Activated CD4-positive, alpha-beta T cell treated with anti-CD3 and anti-CD28 coated beads, Interleukin-2, Interleukin-4, amounts not matched to agents 100 ng/mL and 50 ng/mL, durations not matched to agents 16 hours and 8 hours (primary cell): ENCODE measurements around the gene NAGS.
"Not testable (repeated sequence)": the region's sequence is repeated elsewhere in the genome, so short reads cannot be mapped to it uniquely, and the experiment has no call there.

Experiments used
- DNase-seq: peaks from one replicate; pipeline ENCODE4 v3.0.0-alpha.2; 2020; ENCODE audit warnings: low spot score

NAGS gene, protein sequence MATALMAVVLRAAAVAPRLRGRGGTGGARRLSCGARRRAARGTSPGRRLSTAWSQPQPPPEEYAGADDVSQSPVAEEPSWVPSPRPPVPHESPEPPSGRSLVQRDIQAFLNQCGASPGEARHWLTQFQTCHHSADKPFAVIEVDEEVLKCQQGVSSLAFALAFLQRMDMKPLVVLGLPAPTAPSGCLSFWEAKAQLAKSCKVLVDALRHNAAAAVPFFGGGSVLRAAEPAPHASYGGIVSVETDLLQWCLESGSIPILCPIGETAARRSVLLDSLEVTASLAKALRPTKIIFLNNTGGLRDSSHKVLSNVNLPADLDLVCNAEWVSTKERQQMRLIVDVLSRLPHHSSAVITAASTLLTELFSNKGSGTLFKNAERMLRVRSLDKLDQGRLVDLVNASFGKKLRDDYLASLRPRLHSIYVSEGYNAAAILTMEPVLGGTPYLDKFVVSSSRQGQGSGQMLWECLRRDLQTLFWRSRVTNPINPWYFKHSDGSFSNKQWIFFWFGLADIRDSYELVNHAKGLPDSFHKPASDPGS

DNA sequence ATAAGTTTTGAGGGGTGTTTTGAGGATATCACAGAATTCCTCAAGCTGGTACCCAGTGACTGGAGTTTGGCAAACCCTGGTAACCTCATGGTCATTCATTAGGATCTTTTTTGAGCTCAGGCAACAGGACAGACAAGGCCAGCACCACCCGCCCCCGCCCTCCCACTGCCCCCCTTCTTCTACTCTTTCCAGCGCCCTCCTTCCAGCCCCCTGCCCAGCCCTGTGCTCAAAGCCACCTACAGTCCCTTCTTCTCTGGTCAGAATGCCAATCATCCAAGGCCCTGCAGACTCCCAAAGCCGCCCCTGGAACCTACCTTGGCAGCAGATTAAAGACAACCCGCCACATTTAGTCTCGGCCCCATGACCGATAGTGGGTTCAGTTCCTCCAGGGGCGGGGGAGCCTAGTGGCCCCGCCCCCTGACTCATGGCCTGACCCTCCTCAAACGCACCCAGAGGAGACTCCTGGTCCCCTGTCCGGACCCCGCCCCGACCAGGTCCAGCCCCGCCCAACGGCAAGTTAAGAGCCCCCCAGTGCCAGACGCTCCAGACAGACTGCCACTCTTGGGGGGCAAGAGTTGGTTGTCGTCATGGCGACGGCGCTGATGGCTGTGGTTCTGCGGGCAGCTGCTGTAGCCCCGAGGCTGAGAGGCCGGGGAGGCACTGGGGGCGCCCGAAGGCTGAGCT lies at the start of gene NAGS:
Gene NAGS, plus strand, starts transcription at position 546 of the 684 bp plus-strand sequence. Its CDS starts 42 bp downstream, at position 588.
- DNase-seq, result no peak

DNA sequence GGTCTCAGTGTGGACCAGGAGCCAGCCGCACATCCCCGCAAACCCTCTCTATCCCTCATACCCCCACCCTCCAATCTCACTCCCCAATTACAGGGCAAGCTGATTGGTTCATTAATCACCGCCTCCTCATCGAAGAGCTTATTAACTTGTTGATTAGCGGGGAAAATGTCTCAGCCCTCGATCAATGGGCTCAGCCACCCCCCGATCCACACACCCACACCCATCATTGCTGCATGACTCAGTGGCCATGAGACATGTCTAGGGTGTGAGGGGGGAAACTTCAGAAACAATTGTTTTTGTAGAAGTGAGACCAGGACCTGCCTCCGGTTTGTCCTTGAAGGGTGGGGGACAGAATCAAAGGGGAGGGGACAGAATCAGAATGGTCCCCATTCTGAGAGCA lies 48.2 kb upstream of the NAGS start:
- no peak for DNase-seq

DNA sequence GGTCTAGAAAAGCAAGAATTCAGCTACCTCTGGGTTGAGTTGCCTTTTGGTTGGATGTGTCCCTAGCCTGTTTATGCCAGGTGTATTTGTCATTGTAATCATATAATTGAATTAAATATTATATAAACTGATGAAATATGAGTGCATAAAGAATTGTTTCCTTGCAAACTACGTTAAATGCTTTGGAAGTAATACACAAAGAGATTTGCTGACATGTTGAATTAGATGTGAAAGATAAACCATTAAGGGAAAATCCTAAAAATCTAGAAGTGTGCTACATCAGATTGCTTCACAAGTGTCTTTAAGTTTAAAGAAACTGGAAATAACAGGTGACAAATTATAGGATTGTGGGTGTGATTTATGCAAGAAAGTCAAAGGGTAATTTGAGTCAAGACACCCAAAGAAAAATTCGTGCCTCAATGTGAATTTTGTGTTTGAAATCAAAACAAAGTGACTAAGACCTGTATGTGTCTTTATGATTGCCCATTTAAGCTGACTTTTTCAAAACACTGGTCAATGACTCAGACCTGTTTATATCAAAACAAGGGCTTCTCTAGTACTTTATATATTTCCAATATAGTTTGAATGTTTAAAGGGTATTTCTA lies 45.6 kb upstream of the NAGS start:
- DNase-seq, result peak; percentile 18

DNA sequence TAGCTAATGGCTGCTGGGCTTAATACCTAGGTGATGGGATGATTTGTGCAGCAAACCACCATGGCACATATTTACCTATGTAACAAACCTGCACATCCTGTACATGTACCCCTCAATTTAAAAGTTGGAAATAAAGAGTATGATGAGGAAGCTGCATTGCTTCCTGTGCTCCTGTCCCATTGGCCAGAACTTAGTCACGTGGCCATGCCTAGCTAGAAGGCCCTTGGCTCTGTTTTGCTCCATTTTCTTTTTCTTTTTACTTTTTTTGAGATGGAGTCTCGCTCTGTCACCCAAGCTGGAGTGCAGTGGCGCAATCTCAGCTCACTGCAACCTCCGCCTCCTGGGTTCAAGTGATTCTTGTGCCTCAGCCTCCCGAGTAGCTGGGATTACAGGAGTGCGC lies 43.1 kb upstream of the NAGS start:
- not testable (repeated sequence) for DNase-seq

DNA sequence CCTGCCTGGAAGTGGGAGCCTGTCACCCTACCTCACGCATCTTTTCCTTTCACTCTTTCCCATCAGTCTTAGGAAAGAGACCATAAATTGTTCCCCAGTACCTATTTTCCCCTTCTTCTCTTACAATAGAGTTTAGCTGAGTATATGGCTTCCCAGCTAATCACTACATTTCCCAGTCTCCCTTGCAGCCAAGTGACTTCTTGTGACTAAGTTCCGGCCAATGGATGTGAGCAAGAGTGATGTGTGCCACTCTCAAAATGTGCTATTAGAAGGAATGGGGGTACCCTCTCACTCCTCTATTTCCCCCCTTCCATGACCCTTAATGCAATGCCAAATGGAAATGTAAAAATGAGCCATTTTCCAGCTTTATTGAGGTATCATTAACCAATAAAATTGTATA lies 42.5 kb upstream of the NAGS start:
- no peak for DNase-seq

DNA sequence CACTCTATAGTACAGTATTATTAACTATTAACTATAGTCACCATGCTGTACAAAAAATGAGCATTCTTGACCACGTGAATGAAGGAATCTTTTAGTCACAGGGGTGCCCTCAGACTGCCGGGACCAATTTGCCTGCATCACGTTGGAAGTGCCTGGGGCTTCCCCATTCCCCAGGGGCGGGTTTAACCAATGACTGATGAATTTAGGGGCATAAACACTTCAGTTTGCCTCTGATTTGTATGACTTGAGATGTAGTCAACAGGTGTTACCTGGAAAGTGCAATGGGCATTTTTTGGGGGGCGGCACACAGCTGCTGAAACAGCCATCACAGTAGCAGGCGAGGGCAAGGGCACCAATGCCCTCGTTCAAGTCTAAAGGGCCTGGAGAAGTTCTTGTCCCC lies 41.9 kb upstream of the NAGS start:
- DNase-seq, result no peak

DNA sequence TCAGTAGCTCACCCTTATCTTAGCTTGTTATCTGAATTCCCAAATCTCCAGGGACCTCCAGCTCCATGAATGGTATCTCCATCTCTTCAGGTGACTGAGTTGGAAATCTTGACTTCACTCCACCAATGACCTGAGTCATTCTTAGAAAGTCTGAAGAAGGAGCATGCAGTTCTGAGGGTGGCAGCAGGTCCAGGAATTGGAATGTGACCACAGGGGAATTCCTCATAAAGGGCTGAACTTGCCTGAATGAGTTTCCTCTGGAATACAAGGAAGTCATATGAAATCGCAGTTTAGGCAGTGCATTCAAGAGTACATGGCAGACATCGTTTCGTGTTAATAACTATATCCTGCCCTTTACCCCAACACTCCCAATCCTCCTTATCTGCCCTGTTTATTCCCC lies 38.1 kb upstream of the NAGS start:
- DNase-seq, result no peak

DNA sequence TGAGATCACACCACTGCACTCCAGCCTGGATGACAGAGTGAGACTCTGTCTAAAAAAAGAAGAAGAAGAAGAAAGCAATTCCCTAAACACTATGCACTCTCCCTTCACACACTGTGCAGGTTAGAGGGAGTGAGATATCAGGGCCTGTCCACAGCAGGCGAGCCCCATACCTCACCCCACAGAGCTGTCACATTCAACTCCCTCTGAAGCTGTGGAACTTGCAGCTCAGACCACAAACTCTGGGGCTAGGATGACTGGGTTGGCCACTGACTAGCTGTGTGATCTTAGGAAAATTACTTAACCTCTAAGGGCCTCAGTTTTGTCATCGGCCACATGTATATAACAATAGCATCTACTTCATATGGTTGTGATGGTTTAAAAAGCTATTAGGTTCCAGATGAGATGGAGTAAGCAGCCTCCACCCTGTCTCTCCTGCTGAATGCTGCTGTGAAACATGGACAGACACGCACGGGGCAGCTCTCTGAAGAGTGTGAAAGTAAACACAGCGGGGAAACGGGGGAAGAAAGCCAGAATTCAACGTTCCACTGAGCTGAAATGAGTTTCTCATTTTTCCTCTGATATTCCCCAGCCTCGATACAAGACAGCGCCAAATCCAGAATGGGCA lies 37.1 kb upstream of the NAGS start:
- no peak for DNase-seq

DNA sequence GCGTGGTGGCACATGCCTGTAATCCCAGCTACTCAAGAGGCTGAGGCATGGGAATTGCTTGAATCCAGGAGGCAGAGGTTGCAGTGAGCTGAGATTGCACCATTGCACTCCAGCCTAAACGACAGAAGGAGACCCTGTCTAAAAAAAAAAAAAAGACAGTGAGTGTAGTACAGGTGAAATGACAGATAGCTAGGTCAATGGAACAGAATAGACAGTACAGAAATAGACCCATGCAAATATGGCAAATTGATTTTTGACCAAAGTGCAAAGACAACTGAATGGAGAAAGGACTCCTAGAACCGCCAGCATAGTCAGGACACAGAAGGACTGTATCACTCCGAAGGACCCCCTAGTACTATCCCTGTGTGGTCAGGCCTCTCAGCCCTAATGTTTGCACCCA lies 34.1 kb upstream of the NAGS start:
- DNase-seq, result no peak

DNA sequence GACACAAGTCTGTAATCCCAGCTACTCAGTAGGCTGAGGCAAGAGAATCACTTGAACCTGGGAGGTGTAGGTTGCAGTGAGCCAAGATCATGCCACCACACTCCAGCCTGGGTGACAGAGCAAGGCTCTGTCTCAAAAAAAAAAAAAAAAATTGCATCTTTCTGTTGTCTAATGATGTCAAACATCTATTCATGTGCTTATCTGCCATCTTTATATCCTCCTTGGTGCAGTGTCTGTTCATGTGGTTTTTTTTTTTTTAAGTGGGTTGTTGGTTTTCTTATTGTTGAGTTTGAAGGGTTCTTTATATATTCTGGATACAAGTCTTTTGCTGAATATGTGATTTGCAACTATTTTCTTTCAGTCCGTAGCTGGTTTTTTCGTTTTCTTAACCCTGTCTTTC lies 33.0 kb upstream of the NAGS start:
- DNase-seq, result not testable (repeated sequence)

DNA sequence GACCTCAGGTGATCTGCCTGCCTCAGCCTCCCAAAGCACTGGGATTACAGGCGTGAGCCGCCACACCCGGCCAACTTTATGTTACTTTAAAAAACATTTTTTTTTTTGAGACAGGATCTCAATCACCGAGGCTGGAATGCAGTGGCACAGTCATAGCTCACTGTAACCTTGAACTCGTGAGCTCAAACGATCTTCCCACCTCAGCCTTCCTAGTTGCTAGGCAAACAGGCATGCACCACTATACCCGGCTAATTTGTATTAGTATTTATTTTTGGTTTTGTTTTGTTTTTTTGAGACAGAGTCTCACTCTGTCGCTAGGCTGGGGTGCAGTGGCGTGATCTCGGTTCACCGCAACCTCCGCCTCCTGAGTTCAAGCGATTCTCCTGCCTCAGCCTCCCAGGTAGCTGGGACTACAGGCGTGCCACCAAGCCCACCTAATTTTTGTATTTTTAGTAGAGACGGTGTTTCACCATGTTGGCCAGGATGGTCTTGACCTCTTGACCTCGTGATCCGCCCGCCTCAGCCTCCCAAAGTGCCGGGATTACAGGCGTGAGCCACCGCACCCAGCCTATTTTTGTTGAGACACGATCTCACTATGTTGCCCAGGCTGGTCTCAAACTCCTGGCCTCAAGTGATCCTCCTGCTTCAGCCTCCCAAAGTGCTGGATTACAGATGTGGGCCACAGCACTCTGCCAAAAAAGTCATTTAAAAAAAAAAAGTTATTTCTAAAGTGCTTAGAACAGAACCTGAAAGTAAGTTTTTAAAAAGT lies 31.8 kb upstream of the NAGS start:
- not testable (repeated sequence) for DNase-seq

DNA sequence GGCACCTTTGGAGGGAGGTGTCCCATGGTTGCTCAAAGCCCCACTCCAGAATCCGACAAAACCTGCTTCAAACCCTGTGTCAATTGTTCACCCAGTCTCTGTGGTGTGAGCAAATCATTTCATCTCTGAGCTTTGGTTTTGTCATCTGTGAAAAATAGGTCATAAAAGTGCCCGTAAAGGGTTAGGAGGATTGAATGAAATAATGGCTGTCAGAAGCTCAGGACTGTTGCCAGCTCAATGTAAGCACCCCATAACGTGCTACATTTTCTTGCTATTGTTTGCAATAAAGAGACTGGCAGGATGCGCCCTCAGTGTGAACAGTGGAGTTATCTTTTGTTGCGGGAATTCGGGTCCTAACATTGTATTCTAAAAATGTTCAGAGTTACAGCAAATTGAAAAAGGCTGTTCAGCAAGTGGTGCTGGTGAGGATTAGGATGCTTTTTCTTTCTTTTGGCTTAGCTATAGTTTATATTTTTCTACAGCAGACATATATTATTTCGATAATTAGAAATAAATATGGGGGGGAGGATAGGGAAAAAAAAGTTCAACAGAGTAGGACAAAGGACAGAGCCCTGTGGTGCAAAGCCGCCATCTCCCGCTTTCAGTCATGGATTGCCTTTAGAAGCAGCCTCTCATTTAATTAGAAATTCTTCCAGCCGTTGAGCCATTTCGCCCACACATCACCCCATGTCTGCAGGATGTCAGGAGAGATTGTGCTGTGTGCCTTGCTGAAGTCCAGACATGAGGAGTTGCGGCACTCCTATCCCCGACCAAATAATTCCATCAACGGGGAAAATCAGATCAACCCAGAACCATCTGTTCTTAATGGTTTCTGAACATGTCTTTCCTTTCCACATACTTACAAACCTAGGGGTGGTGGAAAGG lies 29.8 kb upstream of the NAGS start:
- DNase-seq, result no peak

DNA sequence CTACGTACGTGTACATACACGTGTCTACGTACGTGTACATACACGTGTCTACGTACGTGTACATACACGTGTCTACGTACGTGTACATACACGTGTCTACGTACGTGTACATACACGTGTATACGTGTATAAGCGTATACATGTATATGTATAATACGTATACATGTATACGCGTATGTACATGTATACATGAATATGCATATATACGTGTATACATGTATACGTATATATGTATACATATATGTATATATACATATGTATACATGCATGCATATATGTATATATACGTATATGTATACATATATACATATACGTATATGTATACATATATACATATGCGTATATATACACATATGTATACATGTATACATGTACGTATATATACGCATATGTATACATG lies 28.5 kb upstream of the NAGS start:
- no peak for DNase-seq

DNA sequence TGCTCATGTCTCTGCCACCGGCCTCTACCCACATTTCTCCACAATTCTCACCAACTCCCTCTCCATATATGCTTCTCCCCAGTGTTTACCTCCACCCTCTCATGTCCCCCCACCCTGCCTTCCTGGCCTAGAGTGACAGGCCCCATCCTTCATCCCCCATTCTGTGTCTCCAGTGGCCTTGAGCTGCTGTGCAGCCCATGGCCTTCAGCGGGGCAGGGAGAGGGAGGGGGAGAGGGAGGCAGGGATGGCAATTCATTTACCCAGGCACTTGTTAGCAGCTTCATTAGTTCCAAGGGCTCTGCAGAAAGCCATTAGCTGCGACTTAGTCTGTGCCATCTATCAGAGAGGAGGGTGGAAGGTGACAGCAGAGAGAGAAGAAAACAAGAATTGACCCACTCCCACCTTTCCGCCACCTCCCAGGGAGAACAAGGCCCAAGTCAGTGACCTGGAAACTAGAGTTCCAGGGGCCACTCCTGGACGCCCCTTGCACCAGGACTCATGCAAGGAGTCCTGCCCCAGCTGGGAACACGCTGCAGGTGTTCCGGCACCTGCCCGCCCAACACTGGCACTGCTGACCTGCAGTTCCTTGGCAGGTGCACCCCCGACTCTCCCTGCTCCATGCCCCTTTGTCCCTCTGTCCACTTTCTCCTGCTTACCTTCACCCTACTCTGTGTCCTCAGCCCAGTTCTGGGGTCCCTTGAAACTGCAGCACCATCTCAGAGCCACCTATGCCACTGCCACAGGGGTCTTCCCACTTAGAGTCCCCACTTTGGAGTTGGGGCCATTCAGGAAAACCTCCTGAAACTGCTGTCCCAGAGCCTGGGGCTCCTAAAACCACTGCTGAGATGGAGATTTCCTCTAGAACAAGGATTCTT lies 27.2 kb upstream of the NAGS start:
- no peak for DNase-seq

DNA sequence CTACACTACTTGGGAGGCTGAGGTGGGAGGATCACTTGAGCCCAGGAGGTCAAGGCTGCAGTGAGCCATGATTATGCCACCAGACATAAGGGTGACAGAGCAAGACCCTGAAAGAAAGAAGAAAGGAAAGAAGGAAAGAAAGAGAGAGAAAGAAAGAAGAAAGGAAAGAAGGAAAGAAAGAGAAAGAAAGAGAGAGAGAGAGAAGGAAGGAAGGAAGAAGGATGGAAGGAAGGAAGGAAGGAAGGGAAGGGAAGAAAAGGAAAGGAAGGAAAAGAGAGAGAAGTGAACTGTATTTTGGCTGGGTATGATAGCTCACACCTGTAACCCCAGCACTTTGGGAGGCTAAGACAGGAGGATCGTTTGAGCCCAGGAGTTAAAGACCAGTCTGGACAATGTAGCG lies 26.3 kb upstream of the NAGS start:
- no peak for DNase-seq

DNA sequence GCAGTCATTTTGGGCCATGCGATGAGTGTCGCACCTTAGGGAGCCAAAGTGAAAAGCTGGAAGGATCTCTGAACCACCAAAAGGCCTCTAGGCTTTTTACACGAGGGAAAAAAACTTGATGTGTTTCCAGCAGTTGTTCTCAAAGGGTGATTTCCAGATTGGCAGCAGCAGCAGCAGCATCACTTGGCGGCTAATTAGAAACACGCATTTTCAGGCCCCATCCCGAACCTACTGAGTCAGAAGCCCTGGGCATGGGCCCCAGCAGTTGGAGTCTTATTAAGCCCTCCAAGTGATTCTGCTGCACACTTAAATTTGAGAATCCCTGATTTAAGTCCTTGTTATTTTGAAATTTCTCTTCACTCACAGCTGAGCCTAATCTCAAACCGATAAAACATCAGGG lies 25.4 kb upstream of the NAGS start:
- no peak for DNase-seq

DNA sequence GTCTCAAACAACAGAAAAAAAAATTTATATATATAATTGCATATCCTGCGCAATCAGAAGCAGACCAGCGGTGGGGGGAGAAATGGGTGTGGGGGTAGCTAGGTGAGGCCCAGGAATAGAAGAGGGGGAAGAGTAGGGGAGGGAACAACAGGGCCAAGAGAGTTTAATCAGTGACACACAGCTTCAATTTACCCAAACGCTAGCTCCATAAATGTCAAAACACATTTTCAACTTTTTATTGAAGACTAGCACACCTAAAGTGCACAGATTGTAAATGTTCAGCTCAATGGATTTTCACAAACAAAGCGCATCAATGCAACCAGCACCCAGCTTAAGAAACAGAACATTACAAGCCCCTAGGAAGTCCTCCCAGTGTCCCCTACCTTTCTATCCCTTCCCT lies 24.8 kb upstream of the NAGS start:
- DNase-seq, result no peak

DNA sequence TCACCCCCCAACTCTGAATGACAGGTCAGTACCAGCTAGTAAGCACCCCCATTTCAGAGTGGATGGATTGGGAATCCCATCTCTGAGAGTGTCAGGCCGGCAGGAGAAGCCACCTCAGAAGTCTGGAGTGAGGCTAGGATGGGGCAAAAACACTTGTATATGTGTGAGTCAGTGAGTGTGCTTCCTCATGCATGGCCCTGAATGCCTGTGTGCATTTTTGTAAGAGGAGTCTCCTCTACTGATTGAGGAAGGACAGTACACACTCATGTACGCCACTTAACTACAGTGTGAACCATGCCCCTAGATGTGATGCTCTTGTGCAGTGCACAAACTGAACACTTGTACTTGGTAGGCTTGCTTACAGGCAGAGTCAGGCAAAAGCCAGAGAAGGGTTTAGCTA lies 22.3 kb upstream of the NAGS start:
- no peak for DNase-seq

DNA sequence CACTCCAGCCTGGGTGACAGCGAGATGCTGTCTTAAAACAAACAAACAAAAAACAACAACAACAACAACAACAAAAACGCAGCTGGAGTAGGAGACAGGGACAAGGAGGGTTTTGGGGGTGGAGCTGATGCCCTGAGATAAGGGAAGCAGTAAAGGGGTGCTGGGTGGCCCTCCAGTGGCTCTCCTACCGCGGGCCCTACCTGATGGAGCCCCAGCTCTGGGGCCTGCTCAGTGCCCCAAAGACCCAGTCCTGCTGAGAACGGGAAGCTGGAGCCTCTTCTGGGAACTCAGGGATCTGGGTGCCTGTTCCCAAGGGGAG lies 21.3 kb upstream of the NAGS start:
- DNase-seq, result no peak
